ENCODE measurements around the gene SPHK2.

GRCh38 chr19:48596679-48597465 is 22.4 kb upstream of the SPHK2 start:
- TF ChIP-seq EZH2phosphoT487 (IDR thresholded peaks at IDR 0.05; ENCODE audit: insufficient read depth, low read depth) = no peak
- TF ChIP-seq EZH2 (IDR thresholded peaks at IDR 0.05; ENCODE audit: insufficient read depth, poor library complexity, severe bottlenecking) = no peak

Data from GM23248 (cell line).